GM12873 (cell line): ENCODE results near the gene WDHD1.

Experiments used
- CTCF ChIP-seq: IDR thresholded peaks from 2 replicates; pipeline ENCODE4 v1.5.1; 2012; ENCODE audit warnings: low read depth, mild to moderate bottlenecking, moderate library complexity, low read length, control low read depth; ENCODE audit not compliant: insufficient read depth; ENCODE audit errors: missing control alignments

Gene WDHD1

GRCh38 chr14:54922598-54922997 is 104.3 kb downstream of the WDHD1 start:
- TF ChIP-seq CTCF: no peak

GRCh38 chr14:54920052-54920451 is 106.8 kb downstream of the WDHD1 start:
- TF ChIP-seq CTCF: no peak

- no peak for TF ChIP-seq CTCF
These were observed 107.6 kb downstream of the WDHD1 start for GRCh38 chr14:54919330-54919729.

- no peak for TF ChIP-seq CTCF
These were observed 108.5 kb downstream of the WDHD1 start for GRCh38 chr14:54918427-54918826.

GRCh38 chr14:54916101-54916500 is 110.8 kb downstream of the WDHD1 start:
- no peak for TF ChIP-seq CTCF

GRCh38 chr14:54909817-54910558 is 116.9 kb downstream of the WDHD1 start:
- no peak for TF ChIP-seq CTCF

- no peak for TF ChIP-seq CTCF
These were observed 118.7 kb downstream of the WDHD1 start for GRCh38 chr14:54908190-54908589.
